BLaER1 treated with 17β-estradiol and CSF1 and Interleukin-3, amounts not matched to agents 10 nM and 100 nM (cell line): Measurements from ENCODE around the gene EDIL3.

ENCODE experiments used
- H3K27ac ChIP-seq, 11 experiments: shearing (Covaris generic); formaldehyde crosslinking; 2 replicates each; pipeline ENCODE4 v1.8.1; 2022
- H3K27me3 ChIP-seq, 11 experiments: shearing (Covaris generic); formaldehyde crosslinking; 2 replicates each; pipeline ENCODE4 v1.8.1; 2022
- H3K36me3 ChIP-seq, 11 experiments: shearing (Covaris generic); formaldehyde crosslinking; 2 replicates each; pipeline ENCODE4 v1.8.1; 2022
- H3K4me1 ChIP-seq, 10 experiments: shearing (Covaris generic); formaldehyde crosslinking; 2 replicates each; pipeline ENCODE4 v1.8.1; 2022
- H3K4me2 ChIP-seq, 11 experiments: shearing (Covaris generic); formaldehyde crosslinking; 2 replicates each; pipeline ENCODE4 v1.8.1; 2022
- H3K4me3 ChIP-seq, 10 experiments: shearing (Covaris generic); formaldehyde crosslinking; 2 replicates each; pipeline ENCODE4 v1.8.1; 2022
- H3K9ac ChIP-seq, 11 experiments: shearing (Covaris generic); formaldehyde crosslinking; 2 replicates each; pipeline ENCODE4 v1.8.1; 2022
- H3K9me3 ChIP-seq, 11 experiments: shearing (Covaris generic); formaldehyde crosslinking; replicated peaks in 1 of 11; 2 replicates each; pipeline ENCODE4 v1.8.1; 2022
- H4K20me1 ChIP-seq, 11 experiments: shearing (Covaris generic); formaldehyde crosslinking; 2 replicates each; pipeline ENCODE4 v1.8.1; 2022
- Cebpa-rat ChIP-seq, 11 experiments: shearing (Covaris generic); IDR thresholded peaks; 2 replicates each; pipeline ENCODE4 v1.8.1; 2022

Gene EDIL3

DNA sequence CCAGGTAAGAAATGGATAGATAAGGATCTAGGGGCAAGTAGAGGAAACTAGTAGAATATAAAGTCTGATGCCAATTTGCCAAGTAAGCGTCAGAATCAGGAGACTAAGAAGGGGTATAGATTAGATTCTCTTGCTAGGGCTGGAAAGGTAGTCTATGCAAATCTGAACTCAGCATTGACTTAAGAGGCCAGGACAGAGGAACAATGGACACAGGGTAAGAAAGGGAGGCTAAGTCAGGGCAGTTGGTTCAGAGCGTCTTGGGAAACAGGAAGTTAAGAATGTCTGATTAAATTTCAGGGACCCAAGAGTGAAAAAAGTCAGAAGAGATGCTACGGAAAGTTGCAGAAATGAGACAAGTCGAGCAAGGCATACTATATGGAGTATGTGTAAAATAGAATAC, 400.8 kb downstream of the EDIL3 start:
- TF ChIP-seq Cebpa-rat (IDR thresholded peaks at IDR 0.05) = no peak
- no peak overlapping the region for H3K4me2 ChIP-seq
- H3K4me1 ChIP-seq = no peaks in the 10 kb centered on the region
- H3K9ac ChIP-seq = no peak overlapping the region
- no peaks in the 10 kb centered on the region for H4K20me1 ChIP-seq
- no peaks in the 10 kb centered on the region for H3K27me3 ChIP-seq
- no peak overlapping the region for H3K4me3 ChIP-seq
- H3K9me3 ChIP-seq = no peaks in the 10 kb centered on the region
- no peak overlapping the region for H3K27ac ChIP-seq
- H3K36me3 ChIP-seq = no peaks in the 10 kb centered on the region

- no peaks in the 10 kb centered on the region for H4K20me1 ChIP-seq
- H3K4me1 ChIP-seq = no peaks in the 10 kb centered on the region
- no peaks in the 10 kb centered on the region for H3K9me3 ChIP-seq
- H3K9ac ChIP-seq = no peak overlapping the region
- no peak overlapping the region for H3K27ac ChIP-seq
- no peaks in the 10 kb centered on the region for H3K27me3 ChIP-seq
- H3K36me3 ChIP-seq = no peaks in the 10 kb centered on the region
- H3K4me3 ChIP-seq = no peak overlapping the region
- no peak for TF ChIP-seq Cebpa-rat (IDR thresholded peaks at IDR 0.05)
- H3K4me2 ChIP-seq = no peak overlapping the region
These were observed 410.5 kb downstream of the EDIL3 start for GRCh38 chr5:83973925-83974815.

DNA sequence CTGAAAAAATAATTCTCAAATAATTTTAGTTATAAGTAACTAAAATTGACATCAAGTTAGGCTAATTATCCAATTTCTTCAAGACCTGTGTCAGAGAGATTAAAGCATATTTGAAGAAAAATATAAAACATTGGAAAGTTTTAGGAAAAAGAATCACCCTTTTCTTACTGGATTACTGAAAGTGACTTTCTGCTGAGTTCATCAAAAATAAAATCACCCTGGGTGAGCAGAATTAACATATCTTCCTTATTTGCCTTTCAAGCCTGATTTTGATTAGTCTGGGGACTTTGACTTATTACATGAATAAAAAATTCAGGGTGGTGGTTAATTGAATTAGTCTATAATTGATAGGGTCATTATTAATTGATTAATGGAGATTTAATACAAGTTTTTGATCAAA, 411.8 kb downstream of the EDIL3 start:
- Histone ChIP-seq H3K9me3 (no peaks in the 10 kb centered on the region), H4K20me1 (no peaks in the 10 kb centered on the region), H3K27me3 (no peaks in the 10 kb centered on the region), H3K4me2 (no peak overlapping the region), H3K27ac (no peak overlapping the region), H3K4me1 (no peaks in the 10 kb centered on the region), H3K36me3 (no peaks in the 10 kb centered on the region), H3K4me3 (no peak overlapping the region), H3K9ac (no peak overlapping the region)
- no peak for TF ChIP-seq Cebpa-rat (IDR thresholded peaks at IDR 0.05)

DNA sequence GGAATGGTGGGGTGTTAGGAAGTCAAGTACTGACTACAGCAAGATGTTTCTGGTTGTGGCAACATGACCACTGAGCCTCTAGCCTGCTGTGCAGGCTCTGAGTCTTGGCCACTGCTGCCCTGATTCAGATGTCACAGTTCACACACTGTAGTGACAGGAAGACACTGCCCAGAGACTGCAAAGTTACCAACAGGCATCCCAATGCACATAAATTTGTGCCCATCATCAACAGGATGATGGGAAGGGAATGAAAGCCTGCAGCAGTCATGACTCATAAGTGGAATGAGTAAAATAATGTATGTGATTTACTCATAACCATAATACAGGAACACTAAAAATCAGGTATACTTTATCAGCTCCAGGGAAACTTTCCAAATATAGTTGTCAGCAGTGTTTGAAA, 412.4 kb downstream of the EDIL3 start:
- TF ChIP-seq Cebpa-rat (IDR thresholded peaks at IDR 0.05) = no peak
- Histone ChIP-seq H3K27ac (no peak overlapping the region), H3K4me2 (no peak overlapping the region)

GRCh38 chr5:83967417-83967816, 417.3 kb downstream of the EDIL3 start:
- no peak for TF ChIP-seq Cebpa-rat (IDR thresholded peaks at IDR 0.05)
- Histone ChIP-seq H3K36me3 (no peaks in the 10 kb centered on the region), H3K4me2 (no peak overlapping the region), H3K27ac (no peak overlapping the region), H3K27me3 (no peaks in the 10 kb centered on the region), H3K9me3 (no peaks in the 10 kb centered on the region), H3K4me3 (no peak overlapping the region), H4K20me1 (no peaks in the 10 kb centered on the region), H3K4me1 (peaks cover 0 to 18% (median 6%) of the 10 kb centered on the region in 10 experiments; a peak in 9 of 20 replicates), H3K9ac (no peak overlapping the region)

More for the DNA sequence above, 412.4 kb downstream of the EDIL3 start:
- no peak overlapping the region for H3K9ac ChIP-seq
- H3K9me3 ChIP-seq = no peaks in the 10 kb centered on the region
- H3K36me3 ChIP-seq = no peaks in the 10 kb centered on the region
- H4K20me1 ChIP-seq = no peaks in the 10 kb centered on the region
- no peaks in the 10 kb centered on the region for H3K27me3 ChIP-seq
- H3K4me3 ChIP-seq = no peak overlapping the region
- no peaks in the 10 kb centered on the region for H3K4me1 ChIP-seq

- Histone ChIP-seq H3K9ac (no peak overlapping the region), H4K20me1 (no peaks in the 10 kb centered on the region), H3K27me3 (no peaks in the 10 kb centered on the region), H3K27ac (no peak overlapping the region), H3K4me3 (no peak overlapping the region), H3K4me2 (no peak overlapping the region), H3K36me3 (no peaks in the 10 kb centered on the region), H3K4me1 (peaks cover 0 to 18% (median 6%) of the 10 kb centered on the region in 10 experiments; a peak in 9 of 20 replicates), H3K9me3 (no peaks in the 10 kb centered on the region)
- TF ChIP-seq Cebpa-rat (IDR thresholded peaks at IDR 0.05) = no peak
These were observed 419.2 kb downstream of the EDIL3 start for GRCh38 chr5:83965441-83965840.

GRCh38 chr5:83964271-83964670, 420.4 kb downstream of the EDIL3 start:
- H3K4me2 ChIP-seq = peak overlapping the region in 7 of 11 experiments; percentile 9 to 50 (median 39); a peak in 11 of 22 replicates

DNA sequence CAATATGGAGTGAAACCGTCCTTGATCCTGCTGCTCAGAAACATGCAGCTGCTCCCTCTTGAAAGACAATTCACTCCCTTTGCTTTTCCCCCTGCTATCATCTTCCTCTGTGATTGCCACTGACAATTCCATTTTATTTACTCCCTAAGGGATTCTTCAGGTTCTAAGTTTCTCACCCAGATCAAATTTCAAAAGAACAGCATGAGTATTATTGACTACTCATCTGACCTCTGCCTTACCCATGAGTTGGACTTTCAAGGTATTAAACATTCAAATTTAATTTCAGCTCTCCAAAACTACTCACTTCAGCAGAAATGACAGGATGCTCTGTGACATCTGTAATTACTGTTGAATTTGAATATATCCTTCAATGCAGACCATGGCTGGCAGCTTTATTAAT, 427.5 kb downstream of the EDIL3 start:
- no peaks in the 10 kb centered on the region for H3K9me3 ChIP-seq
- H3K4me3 ChIP-seq = no peak overlapping the region
- H3K36me3 ChIP-seq = no peaks in the 10 kb centered on the region
- 0 out of 20 replicates have a peak, but pooled peaks cover 0 to 5% (median 0%) of the 10 kb centered on the region in 10 experiments for H3K4me1 ChIP-seq
- no peak overlapping the region for H3K9ac ChIP-seq
- TF ChIP-seq Cebpa-rat (IDR thresholded peaks at IDR 0.05) = no peak
- H4K20me1 ChIP-seq = no peaks in the 10 kb centered on the region
- H3K27ac ChIP-seq = no peak overlapping the region
- H3K4me2 ChIP-seq = no peak overlapping the region
- no peaks in the 10 kb centered on the region for H3K27me3 ChIP-seq

More at GRCh38 chr5:83964271-83964670, 420.4 kb downstream of the EDIL3 start:
- no peak for TF ChIP-seq Cebpa-rat (IDR thresholded peaks at IDR 0.05)
- Histone ChIP-seq H3K9me3 (no peaks in the 10 kb centered on the region), H3K36me3 (no peaks in the 10 kb centered on the region), H4K20me1 (no peaks in the 10 kb centered on the region), H3K4me3 (no peak overlapping the region), H3K27me3 (no peaks in the 10 kb centered on the region), H3K27ac (no peak overlapping the region; a peak in 1 of 22 replicates), H3K9ac (no peak overlapping the region), H3K4me1 (peaks cover 0 to 18% (median 6%) of the 10 kb centered on the region in 10 experiments; a peak in 9 of 20 replicates)

- Histone ChIP-seq H3K9ac (no peak overlapping the region), H3K9me3 (no peaks in the 10 kb centered on the region), H3K36me3 (no peaks in the 10 kb centered on the region), H3K4me3 (no peak overlapping the region), H3K4me2 (no peak overlapping the region), H3K27ac (no peak overlapping the region), H4K20me1 (no peaks in the 10 kb centered on the region), H3K4me1 (0 out of 20 replicates have a peak, but pooled peaks cover 0 to 5% (median 0%) of the 10 kb centered on the region in 10 experiments), H3K27me3 (no peaks in the 10 kb centered on the region)
- no peak for TF ChIP-seq Cebpa-rat (IDR thresholded peaks at IDR 0.05)
These were observed 428.3 kb downstream of the EDIL3 start for GRCh38 chr5:83956386-83956785.

DNA sequence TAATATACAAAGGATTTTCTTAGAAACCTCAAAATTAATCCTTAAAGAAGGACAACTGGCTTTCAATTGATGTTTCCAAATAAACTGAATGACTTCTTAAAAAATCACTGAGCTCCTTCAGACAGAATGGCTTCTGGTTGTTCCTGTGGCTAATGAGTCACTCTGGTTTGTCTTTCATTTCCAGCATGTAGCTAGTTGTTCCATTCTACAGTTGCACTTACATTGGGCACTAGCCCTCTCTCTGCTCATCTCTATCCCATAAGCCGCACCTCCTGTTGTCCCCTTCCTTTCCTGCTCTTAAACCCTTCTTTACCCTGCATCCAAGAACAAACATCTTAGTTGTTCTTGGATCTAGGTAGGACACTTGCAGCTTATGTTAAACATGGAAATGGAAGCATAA, 428.8 kb downstream of the EDIL3 start:
- Histone ChIP-seq H3K36me3 (no peaks in the 10 kb centered on the region), H3K9me3 (no peaks in the 10 kb centered on the region), H3K9ac (no peak overlapping the region), H4K20me1 (no peaks in the 10 kb centered on the region), H3K27ac (no peak overlapping the region), H3K4me2 (no peak overlapping the region), H3K27me3 (no peaks in the 10 kb centered on the region), H3K4me3 (no peak overlapping the region), H3K4me1 (0 out of 20 replicates have a peak, but pooled peaks cover 0 to 5% (median 0%) of the 10 kb centered on the region in 10 experiments)
- TF ChIP-seq Cebpa-rat (IDR thresholded peaks at IDR 0.05) = no peak
